HG02623 (cell line): ENCODE measurements around the gene SECISBP2.

ENCODE experiments used
- ATAC-seq: cut with Tn5 transposase; IDR thresholded peaks from one replicate; pipeline ENCODE4 v1.9.1; 2021; ENCODE audit warnings: moderate library complexity; ENCODE audit not compliant: unreplicated experiment

SECISBP2 gene

GRCh38 chr9:89380437-89381307 lies 62.4 kb downstream of the SECISBP2 start:
- no peak for ATAC-seq

GRCh38 chr9:89381308-89381609 lies 63.0 kb downstream of the SECISBP2 start:
- ATAC-seq, result no peak

- ATAC-seq, result no peak
These were observed 64.0 kb downstream of the SECISBP2 start for GRCh38 chr9:89382026-89382986.

GRCh38 chr9:89383030-89383720 lies 64.9 kb downstream of the SECISBP2 start:
- ATAC-seq, result no peak

- no peak for ATAC-seq
These were observed 65.5 kb downstream of the SECISBP2 start for GRCh38 chr9:89383721-89384300.

- ATAC-seq, result no peak
These were observed 66.5 kb downstream of the SECISBP2 start for GRCh38 chr9:89384783-89385182.

- no peak for ATAC-seq
These were observed 67.9 kb downstream of the SECISBP2 start for GRCh38 chr9:89386206-89386605.

GRCh38 chr9:89386797-89387196 lies 68.5 kb downstream of the SECISBP2 start:
- no peak for ATAC-seq

GRCh38 chr9:89387197-89387849 lies 69.0 kb downstream of the SECISBP2 start:
- no peak for ATAC-seq

- no peak for ATAC-seq
These were observed 70.0 kb downstream of the SECISBP2 start for GRCh38 chr9:89388084-89388867.

GRCh38 chr9:89388868-89389177 lies 70.5 kb downstream of the SECISBP2 start:
- ATAC-seq, result no peak

- ATAC-seq, result no peak
These were observed 71.8 kb downstream of the SECISBP2 start for GRCh38 chr9:89390068-89390555.

- ATAC-seq, result no peak
These were observed 72.3 kb downstream of the SECISBP2 start for GRCh38 chr9:89390578-89391116.

- no peak for ATAC-seq
These were observed 73.3 kb downstream of the SECISBP2 start for GRCh38 chr9:89391585-89391984.

GRCh38 chr9:89394412-89394811 lies 76.1 kb downstream of the SECISBP2 start:
- no peak for ATAC-seq

- ATAC-seq, result no peak
These were observed 77.8 kb downstream of the SECISBP2 start for GRCh38 chr9:89395931-89396710.

GRCh38 chr9:89397471-89397870 lies 79.2 kb downstream of the SECISBP2 start:
- no peak for ATAC-seq

- no peak for ATAC-seq
These were observed 80.3 kb downstream of the SECISBP2 start for GRCh38 chr9:89398621-89399020.
